T-helper 17 cell (primary cell): Measurements from ENCODE around the gene DIP2C. TPM values are rescaled to one million over a fixed set of nuclear protein-coding genes. Genes with fewer than 3 reads are reported as not detected.
"Not testable (repeated sequence)": the region's sequence is repeated elsewhere in the genome, so short reads cannot be mapped to it uniquely, and the experiment has no call there.

Experiments used
- ATAC-seq: fragments of 150-1000 bp; cut with Tn5 transposase; 2 replicates; pipeline ENCODE4 v1.10.0; 2021; ENCODE audit warnings: mild to moderate bottlenecking, moderate library complexity
- DNase-seq, 3 donors: peaks; one replicate each; pipeline versions ENCODE4 v3.0.0 to v3.0.0-alpha.2; 2020 to 2021
- H3K9me3 ChIP-seq: one replicate; pipeline ENCODE4 v1.7.0; 2013; ENCODE audit warnings: low read length, mild to moderate bottlenecking; ENCODE audit not compliant: control insufficient read depth, poor library complexity, severe bottlenecking
- H3K27ac Mint-ChIP-seq: one replicate; pipeline ENCODE4 v1.8.0; 2022; ENCODE audit warnings: mild to moderate bottlenecking, moderate library complexity, mixed read lengths
- H3K27me3 Mint-ChIP-seq: one replicate; pipeline ENCODE4 v1.8.0; 2022; ENCODE audit warnings: mixed read lengths
- H3K36me3 Mint-ChIP-seq: one replicate; pipeline ENCODE4 v1.8.0; 2022; ENCODE audit warnings: low read depth, mixed read lengths
- H3K4me1 Mint-ChIP-seq: one replicate; pipeline ENCODE4 v1.8.0; 2022; ENCODE audit warnings: mild to moderate bottlenecking, mixed read lengths
- H3K4me3 Mint-ChIP-seq: one replicate; pipeline ENCODE4 v1.8.0; 2022; ENCODE audit warnings: mild to moderate bottlenecking, moderate library complexity, mixed read lengths
- total RNA-seq, 4 donors: library from RNA in 2 of 4; stranded (reverse) in 2 of 4; gene quantifications; one replicate each; pipeline ENCODE4 v1.2.3 and lab custom pipeline; 2022 to 2026

The DIP2C gene
- total RNA-seq, 2 donors from 2014 or later, result 4.1 to 6.0 TPM

GRCh38 chr10:657816-658350 lies 31.6 kb downstream of the DIP2C start:
- not testable (repeated sequence) for H3K27ac Mint-ChIP-seq, ATAC-seq, H3K9me3 ChIP-seq, DNase-seq, H3K36me3 Mint-ChIP-seq, H3K4me3 Mint-ChIP-seq
- peaks cover 12% of the 10 kb centered on the region for H3K4me1 Mint-ChIP-seq
- H3K27me3 Mint-ChIP-seq, result peaks cover 36% of the 10 kb centered on the region

- peaks cover 11% of the 10 kb centered on the region for H3K4me1 Mint-ChIP-seq
- DNase-seq, result no peak
- ATAC-seq, result no peak
- no peaks in the 10 kb centered on the region for H3K9me3 ChIP-seq
- no peak overlapping the region for H3K4me3 Mint-ChIP-seq
- H3K27ac Mint-ChIP-seq, result no peak overlapping the region
- peaks cover 1% of the 10 kb centered on the region for H3K36me3 Mint-ChIP-seq
- peaks cover 31% of the 10 kb centered on the region for H3K27me3 Mint-ChIP-seq
These were observed 32.6 kb downstream of the DIP2C start for GRCh38 chr10:656883-657282.

GRCh38 chr10:655184-655583 lies 34.3 kb downstream of the DIP2C start:
- ATAC-seq (no peak), DNase-seq (no peak)
- Mint-ChIP-seq H3K27ac (no peak overlapping the region), H3K4me3 (no peak overlapping the region), H3K27me3 (peaks cover 17% of the 10 kb centered on the region), H3K36me3 (peaks cover 3% of the 10 kb centered on the region), H3K4me1 (peaks cover 9% of the 10 kb centered on the region)
- no peaks in the 10 kb centered on the region for H3K9me3 ChIP-seq

- Mint-ChIP-seq H3K27ac (no peak overlapping the region), H3K27me3 (peaks cover 15% of the 10 kb centered on the region), H3K36me3 (peaks cover 4% of the 10 kb centered on the region), H3K4me3 (no peak overlapping the region), H3K4me1 (peaks cover 7% of the 10 kb centered on the region)
- no peaks in the 10 kb centered on the region for H3K9me3 ChIP-seq
- no peak for ATAC-seq
- DNase-seq, result no peak
These were observed 34.8 kb downstream of the DIP2C start for GRCh38 chr10:654647-654996.

- H3K4me1 Mint-ChIP-seq, result peaks cover 4% of the 10 kb centered on the region
- H3K4me3 Mint-ChIP-seq, result no peak overlapping the region
- peaks cover 4% of the 10 kb centered on the region for H3K36me3 Mint-ChIP-seq
- H3K27me3 Mint-ChIP-seq, result peaks cover 10% of the 10 kb centered on the region
- DNase-seq, result no peak
- no peaks in the 10 kb centered on the region for H3K9me3 ChIP-seq
- no peak overlapping the region for H3K27ac Mint-ChIP-seq
- ATAC-seq, result no peak
These were observed 35.3 kb downstream of the DIP2C start for GRCh38 chr10:653991-654646.

GRCh38 chr10:652832-653459 lies 36.5 kb downstream of the DIP2C start:
- not testable (repeated sequence) for H3K4me1 Mint-ChIP-seq, H3K27me3 Mint-ChIP-seq, H3K36me3 Mint-ChIP-seq, H3K4me3 Mint-ChIP-seq, DNase-seq, ATAC-seq, H3K9me3 ChIP-seq, H3K27ac Mint-ChIP-seq

- H3K27me3 Mint-ChIP-seq, result peaks cover 7% of the 10 kb centered on the region
- no peak overlapping the region for H3K4me3 Mint-ChIP-seq
- H3K9me3 ChIP-seq, result no peaks in the 10 kb centered on the region
- H3K27ac Mint-ChIP-seq, result no peak overlapping the region
- peaks cover 4% of the 10 kb centered on the region for H3K36me3 Mint-ChIP-seq
- no peaks in the 10 kb centered on the region for H3K4me1 Mint-ChIP-seq
- no peak for ATAC-seq
- no peak for DNase-seq
These were observed 37.2 kb downstream of the DIP2C start for GRCh38 chr10:652233-652632.

GRCh38 chr10:651692-652091 lies 37.8 kb downstream of the DIP2C start:
- Mint-ChIP-seq H3K4me3 (no peak overlapping the region), H3K27ac (no peak overlapping the region), H3K36me3 (peaks cover 4% of the 10 kb centered on the region), H3K4me1 (no peaks in the 10 kb centered on the region), H3K27me3 (peaks cover 7% of the 10 kb centered on the region)
- DNase-seq (no peak), ATAC-seq (no peak)
- H3K9me3 ChIP-seq, result no peaks in the 10 kb centered on the region

GRCh38 chr10:650886-651615 lies 38.4 kb downstream of the DIP2C start:
- peaks cover 7% of the 10 kb centered on the region for H3K27me3 Mint-ChIP-seq
- no peaks in the 10 kb centered on the region for H3K4me1 Mint-ChIP-seq
- H3K36me3 Mint-ChIP-seq, result peaks cover 4% of the 10 kb centered on the region
- ATAC-seq (no peak), DNase-seq (no peak)
- no peaks in the 10 kb centered on the region for H3K9me3 ChIP-seq
- no peak overlapping the region for H3K27ac Mint-ChIP-seq
- H3K4me3 Mint-ChIP-seq, result no peak overlapping the region

GRCh38 chr10:650441-650851 lies 39.0 kb downstream of the DIP2C start:
- H3K9me3 ChIP-seq, result no peaks in the 10 kb centered on the region
- Mint-ChIP-seq H3K36me3 (peaks cover 4% of the 10 kb centered on the region), H3K27me3 (peaks cover 7% of the 10 kb centered on the region), H3K27ac (no peak overlapping the region), H3K4me3 (no peak overlapping the region), H3K4me1 (no peaks in the 10 kb centered on the region)
- ATAC-seq (no peak), DNase-seq (no peak)

GRCh38 chr10:649798-650440 lies 39.5 kb downstream of the DIP2C start:
- peaks cover 4% of the 10 kb centered on the region for H3K36me3 Mint-ChIP-seq
- no peak overlapping the region for H3K4me3 Mint-ChIP-seq
- H3K4me1 Mint-ChIP-seq, result no peaks in the 10 kb centered on the region
- no peak overlapping the region for H3K27ac Mint-ChIP-seq
- ATAC-seq (no peak), DNase-seq (no peak)
- H3K27me3 Mint-ChIP-seq, result peaks cover 7% of the 10 kb centered on the region
- H3K9me3 ChIP-seq, result no peaks in the 10 kb centered on the region

GRCh38 chr10:649445-649797 lies 40.0 kb downstream of the DIP2C start:
- DNase-seq, result no peak
- Mint-ChIP-seq H3K27ac (no peak overlapping the region), H3K27me3 (peaks cover 7% of the 10 kb centered on the region), H3K36me3 (peaks cover 4% of the 10 kb centered on the region), H3K4me3 (no peak overlapping the region), H3K4me1 (no peaks in the 10 kb centered on the region)
- no peak for ATAC-seq
- H3K9me3 ChIP-seq, result no peaks in the 10 kb centered on the region

- not testable (repeated sequence) for H3K4me1 Mint-ChIP-seq, H3K36me3 Mint-ChIP-seq, H3K4me3 Mint-ChIP-seq, H3K27me3 Mint-ChIP-seq, DNase-seq, H3K9me3 ChIP-seq, H3K27ac Mint-ChIP-seq, ATAC-seq
These were observed 42.4 kb downstream of the DIP2C start for GRCh38 chr10:647019-647418.
